ENCODE data around the gene ESYT3. TPM values are rescaled to one million over a fixed set of nuclear protein-coding genes. Genes with fewer than 3 reads are reported as not detected.

ESYT3 gene
- polyA plus RNA-seq, 1 experiment = 0.01 TPM

DNA sequence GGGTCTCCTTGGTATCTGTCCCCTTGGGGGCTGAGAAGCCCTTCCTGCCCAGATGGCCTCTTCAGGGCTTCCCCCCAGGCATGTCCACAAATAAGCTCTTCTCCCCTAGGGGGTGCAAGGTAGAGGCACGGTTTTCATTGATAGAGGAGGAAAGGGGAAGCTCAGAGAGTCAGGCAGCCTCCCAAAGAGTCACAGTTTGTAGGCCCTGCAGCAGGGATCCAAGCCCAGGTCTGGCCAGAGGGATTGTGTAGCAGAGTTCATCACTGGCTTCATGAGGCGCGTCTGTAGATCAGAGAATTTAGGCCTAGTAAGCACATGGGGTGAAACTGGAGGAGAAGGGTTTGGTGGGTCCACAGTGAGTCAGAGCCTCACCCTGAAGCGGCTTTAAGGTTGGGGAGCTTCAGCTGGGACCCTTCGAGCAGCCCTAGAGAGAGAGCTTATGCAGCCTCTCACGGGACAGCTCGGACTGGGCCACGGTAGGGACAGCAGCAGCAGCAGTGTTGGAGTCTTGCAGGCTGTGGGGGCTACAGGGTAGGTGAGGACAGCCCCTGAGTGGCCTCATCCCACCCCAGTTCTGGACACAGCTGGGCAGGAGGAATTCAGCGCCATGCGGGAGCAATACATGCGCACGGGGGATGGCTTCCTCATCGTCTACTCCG, 37.5 kb upstream of the ESYT3 start:
- ChIA-PET POLR2A (no interaction called here), CTCF (interaction anchor here (1.2 kb wide), 1 partner anchor 20 kb away, joined by 8 read pairs; no protein-coding TSS in a partner anchor)
- no peaks in the 10 kb centered on the region for H3K27me3 ChIP-seq (ENCODE audit: control insufficient read depth, insufficient read depth, low read length)
- H3K27ac ChIP-seq (ENCODE audit: low read depth, low read length) = no peak overlapping the region
- no peak for DNase-seq (ENCODE audit: low read depth, low spot score)
- no peak overlapping the region for H3K4me3 ChIP-seq (ENCODE audit: low read depth, low read length)
- H3K9me3 ChIP-seq (ENCODE audit: control insufficient read depth, insufficient read depth, low read length) = no peaks in the 10 kb centered on the region
- no peak for TF ChIP-seq CTCF (IDR thresholded peaks at IDR 0.05; ENCODE audit: low read depth, low read length)

GRCh38 chr3:138397983-138398382, 36.4 kb upstream of the ESYT3 start:
- Histone ChIP-seq H3K4me3 (ENCODE audit: low read depth, low read length) (no peak overlapping the region), H3K27ac (ENCODE audit: low read depth, low read length) (no peak overlapping the region), H3K27me3 (ENCODE audit: control insufficient read depth, insufficient read depth, low read length) (no peaks in the 10 kb centered on the region), H3K9me3 (ENCODE audit: control insufficient read depth, insufficient read depth, low read length) (no peaks in the 10 kb centered on the region)
- TF ChIP-seq CTCF (IDR thresholded peaks at IDR 0.05; ENCODE audit: low read depth, low read length) = no peak; the same call in 1 of the 2 replicates
- DNase-seq (ENCODE audit: low read depth, low spot score) = no peak
- POLR2A ChIA-PET = no interaction called here
- CTCF ChIA-PET = interaction anchor here (1.1 kb wide), 1 partner anchor 19 kb away, joined by 3 read pairs; no protein-coding TSS in a partner anchor

DNA sequence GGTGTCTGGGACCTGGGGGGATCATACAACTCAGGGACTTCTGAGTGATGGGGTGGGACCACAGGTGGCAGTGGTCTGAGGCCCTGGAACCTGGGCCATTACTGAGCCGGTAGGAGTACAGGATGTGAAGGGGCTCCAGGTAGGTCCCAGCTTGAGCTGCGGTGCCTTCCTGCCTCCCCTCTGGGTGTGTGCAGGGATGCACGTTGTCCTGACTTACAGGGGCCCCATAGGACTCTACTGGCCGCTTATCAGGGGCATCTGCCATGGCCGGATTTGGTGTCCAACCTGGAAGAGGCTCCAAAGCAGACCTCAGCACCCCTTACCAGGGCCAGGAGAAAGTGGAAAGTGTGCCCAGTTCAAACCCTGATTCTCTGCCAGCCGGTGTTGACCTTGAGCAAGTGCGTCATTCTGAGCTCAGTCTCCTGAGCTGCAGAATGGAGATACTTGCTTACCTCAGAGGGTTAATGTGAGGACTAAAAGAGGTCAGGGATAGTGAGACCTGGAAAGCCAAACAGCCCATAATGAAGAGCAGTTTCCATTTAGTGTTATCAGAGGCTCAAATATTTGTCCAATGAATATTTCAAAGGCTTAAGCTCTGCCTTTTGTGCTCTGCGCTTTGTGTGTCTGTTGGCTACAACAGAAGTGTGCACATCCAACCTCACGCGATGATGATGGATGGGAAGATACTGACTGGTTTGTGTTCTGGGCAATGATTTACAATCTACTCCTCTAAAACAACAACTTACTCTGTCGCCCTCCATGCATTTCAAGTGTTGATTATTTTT, 35.4 kb upstream of the ESYT3 start:
- DNase-seq (ENCODE audit: low read depth, low spot score) = no peak
- ChIA-PET CTCF (interaction anchor here (0.6 to 11.2 kb wide), 3 partner anchors 17 to 513 kb away, joined by 3 to 119 read pairs (median 5); no protein-coding TSS in a partner anchor), POLR2A (no interaction called here)
- H3K27ac ChIP-seq (ENCODE audit: low read depth, low read length) = no peak overlapping the region
- TF ChIP-seq CTCF (IDR thresholded peaks at IDR 0.05; ENCODE audit: low read depth, low read length) = no peak
- no peak overlapping the region for H3K4me3 ChIP-seq (ENCODE audit: low read depth, low read length)
- no peaks in the 10 kb centered on the region for H3K9me3 ChIP-seq (ENCODE audit: control insufficient read depth, insufficient read depth, low read length)
- no peaks in the 10 kb centered on the region for H3K27me3 ChIP-seq (ENCODE audit: control insufficient read depth, insufficient read depth, low read length)

DNA sequence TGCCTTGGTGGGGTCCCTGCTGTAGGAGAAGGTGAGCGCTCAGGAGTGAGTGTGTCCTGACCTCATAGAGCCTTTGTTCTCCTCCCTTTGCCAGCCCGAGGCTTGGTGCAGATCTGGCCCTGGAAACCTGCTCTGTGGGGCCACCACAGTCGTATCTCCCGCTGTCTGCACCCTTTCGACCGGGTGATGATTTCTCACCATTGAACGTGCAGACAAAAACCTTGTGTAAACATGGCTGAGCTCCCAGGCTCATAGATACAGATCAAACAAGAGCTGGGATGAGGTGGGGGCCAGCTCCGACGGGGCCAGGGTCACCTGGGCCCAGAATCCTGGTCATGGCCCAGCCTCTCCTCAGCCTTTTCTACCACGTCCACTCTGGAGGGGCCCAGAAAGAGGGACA, 34.6 kb upstream of the ESYT3 start:
- H3K4me3 ChIP-seq (ENCODE audit: low read depth, low read length) = no peak overlapping the region
- POLR2A ChIA-PET = no interaction called here
- H3K27me3 ChIP-seq (ENCODE audit: control insufficient read depth, insufficient read depth, low read length) = no peaks in the 10 kb centered on the region
- no peaks in the 10 kb centered on the region for H3K9me3 ChIP-seq (ENCODE audit: control insufficient read depth, insufficient read depth, low read length)
- TF ChIP-seq CTCF (IDR thresholded peaks at IDR 0.05; ENCODE audit: low read depth, low read length) = no peak
- H3K27ac ChIP-seq (ENCODE audit: low read depth, low read length) = no peak overlapping the region
- no peak for DNase-seq (ENCODE audit: low read depth, low spot score)
- CTCF ChIA-PET = interaction anchor here (0.6 to 11.2 kb wide), 2 partner anchors 16 to 512 kb away, joined by 5 to 119 read pairs; no protein-coding TSS in a partner anchor

GRCh38 chr3:138400651-138401070, 33.8 kb upstream of the ESYT3 start:
- H3K27me3 ChIP-seq (ENCODE audit: control insufficient read depth, insufficient read depth, low read length) = no peaks in the 10 kb centered on the region
- TF ChIP-seq CTCF (IDR thresholded peaks at IDR 0.05; ENCODE audit: low read depth, low read length) = no peak
- H3K27ac ChIP-seq (ENCODE audit: low read depth, low read length) = no peak overlapping the region
- H3K9me3 ChIP-seq (ENCODE audit: control insufficient read depth, insufficient read depth, low read length) = no peaks in the 10 kb centered on the region
- CTCF ChIA-PET = interaction anchor here (11.2 kb wide), 1 partner anchor 15 kb away, joined by 119 read pairs; no protein-coding TSS in a partner anchor
- H3K4me3 ChIP-seq (ENCODE audit: low read depth, low read length) = no peak overlapping the region
- no peak for DNase-seq (ENCODE audit: low read depth, low spot score)
- POLR2A ChIA-PET = no interaction called here
